Measurements from ENCODE around the gene TMEM185A.
"Not testable (repeated sequence)": the region's sequence is repeated elsewhere in the genome, so short reads cannot be mapped to it uniquely, and the experiment has no call there.

The TMEM185A gene

GRCh38 chrX:149631234-149632165 is at the start of gene TMEM185A:
TMEM185A (minus strand) TSS chrX:149631792; CDS start chrX:149631580, 212 bp downstream.
- DNase-seq (ENCODE audit: low read depth, low spot score), result peak; percentile 18
- no peaks in the 10 kb centered on the region for H3K36me3 ChIP-seq (ENCODE audit: control insufficient read depth, insufficient read depth, low read length)
- peak within 1 kb of the TSS; percentile 92 for H3K4me3 ChIP-seq (ENCODE audit: low read length)
- no peaks in the 10 kb centered on the region for H3K9me3 ChIP-seq (ENCODE audit: control insufficient read depth, insufficient read depth, low read length)
- no peak within 1 kb of the TSS for H3K27ac ChIP-seq (ENCODE audit: low read length)
- H3K4me1 ChIP-seq (ENCODE audit: control insufficient read depth, insufficient read depth, low read length), result no peaks in the 10 kb centered on the region
- peaks cover 2% of the 10 kb centered on the region; the same call in 1 of the 2 replicates for H3K27me3 ChIP-seq (ENCODE audit: control insufficient read depth, insufficient read depth, low read length)
- WGBS (ENCODE audit: insufficient coverage, insufficient read length), result no CpG with 5 or more reads among the region's 102 CpGs

- H3K27ac ChIP-seq (ENCODE audit: low read length), result no peak overlapping the region
- no peak overlapping the region for H3K4me3 ChIP-seq (ENCODE audit: low read length)
- no peaks in the 10 kb centered on the region for H3K9me3 ChIP-seq (ENCODE audit: control insufficient read depth, insufficient read depth, low read length)
- no peaks in the 10 kb centered on the region; the same call in 1 of the 2 replicates for H3K4me1 ChIP-seq (ENCODE audit: control insufficient read depth, insufficient read depth, low read length)
- H3K27me3 ChIP-seq (ENCODE audit: control insufficient read depth, insufficient read depth, low read length), result no peaks in the 10 kb centered on the region
- DNase-seq (ENCODE audit: low read depth, low spot score), result no peak
- no peaks in the 10 kb centered on the region for H3K36me3 ChIP-seq (ENCODE audit: control insufficient read depth, insufficient read depth, low read length)
- WGBS (ENCODE audit: insufficient coverage, insufficient read length), result no CpG with 5 or more reads among the region's 2 CpGs
Measured at GRCh38 chrX:149681182-149681581, 49.6 kb upstream of the TMEM185A start.

GRCh38 chrX:149679164-149679678 is 47.6 kb upstream of the TMEM185A start:
- not testable (repeated sequence) for H3K27me3 ChIP-seq (ENCODE audit: control insufficient read depth, insufficient read depth, low read length); H3K36me3 ChIP-seq (ENCODE audit: control insufficient read depth, insufficient read depth, low read length); H3K27ac ChIP-seq (ENCODE audit: low read length); H3K4me3 ChIP-seq (ENCODE audit: low read length); H3K4me1 ChIP-seq (ENCODE audit: control insufficient read depth, insufficient read depth, low read length); DNase-seq (ENCODE audit: low read depth, low spot score); H3K9me3 ChIP-seq (ENCODE audit: control insufficient read depth, insufficient read depth, low read length)
- no CpG with 5 or more reads among the region's 4 CpGs for WGBS (ENCODE audit: insufficient coverage, insufficient read length)

GRCh38 chrX:149675554-149675953 is 44.0 kb upstream of the TMEM185A start:
- no CpG with 5 or more reads among the region's 8 CpGs for WGBS (ENCODE audit: insufficient coverage, insufficient read length)
- H3K36me3 ChIP-seq (ENCODE audit: control insufficient read depth, insufficient read depth, low read length); H3K27me3 ChIP-seq (ENCODE audit: control insufficient read depth, insufficient read depth, low read length); H3K4me1 ChIP-seq (ENCODE audit: control insufficient read depth, insufficient read depth, low read length); H3K4me3 ChIP-seq (ENCODE audit: low read length); DNase-seq (ENCODE audit: low read depth, low spot score); H3K27ac ChIP-seq (ENCODE audit: low read length); H3K9me3 ChIP-seq (ENCODE audit: control insufficient read depth, insufficient read depth, low read length): not testable (repeated sequence)

- not testable (repeated sequence) for H3K9me3 ChIP-seq (ENCODE audit: control insufficient read depth, insufficient read depth, low read length); H3K4me1 ChIP-seq (ENCODE audit: control insufficient read depth, insufficient read depth, low read length); H3K4me3 ChIP-seq (ENCODE audit: low read length); H3K36me3 ChIP-seq (ENCODE audit: control insufficient read depth, insufficient read depth, low read length); DNase-seq (ENCODE audit: low read depth, low spot score); H3K27ac ChIP-seq (ENCODE audit: low read length); H3K27me3 ChIP-seq (ENCODE audit: control insufficient read depth, insufficient read depth, low read length)
- no CpG with 5 or more reads among the region's 3 CpGs for WGBS (ENCODE audit: insufficient coverage, insufficient read length)
Measured at GRCh38 chrX:149675088-149675487, 43.5 kb upstream of the TMEM185A start.

GRCh38 chrX:149660613-149661012 is 29.0 kb upstream of the TMEM185A start:
- H3K4me1 ChIP-seq (ENCODE audit: control insufficient read depth, insufficient read depth, low read length); H3K27me3 ChIP-seq (ENCODE audit: control insufficient read depth, insufficient read depth, low read length); DNase-seq (ENCODE audit: low read depth, low spot score); H3K4me3 ChIP-seq (ENCODE audit: low read length); H3K27ac ChIP-seq (ENCODE audit: low read length); H3K36me3 ChIP-seq (ENCODE audit: control insufficient read depth, insufficient read depth, low read length); H3K9me3 ChIP-seq (ENCODE audit: control insufficient read depth, insufficient read depth, low read length): not testable (repeated sequence)
- no CpG with 5 or more reads among the region's 6 CpGs for WGBS (ENCODE audit: insufficient coverage, insufficient read length)

GRCh38 chrX:149656260-149656884 is 24.8 kb upstream of the TMEM185A start:
- H3K4me3 ChIP-seq (ENCODE audit: low read length); H3K27me3 ChIP-seq (ENCODE audit: control insufficient read depth, insufficient read depth, low read length); H3K36me3 ChIP-seq (ENCODE audit: control insufficient read depth, insufficient read depth, low read length); H3K4me1 ChIP-seq (ENCODE audit: control insufficient read depth, insufficient read depth, low read length); H3K27ac ChIP-seq (ENCODE audit: low read length); DNase-seq (ENCODE audit: low read depth, low spot score); H3K9me3 ChIP-seq (ENCODE audit: control insufficient read depth, insufficient read depth, low read length): not testable (repeated sequence)
- no CpG with 5 or more reads among the region's 5 CpGs for WGBS (ENCODE audit: insufficient coverage, insufficient read length)

- Histone ChIP-seq H3K27me3 (ENCODE audit: control insufficient read depth, insufficient read depth, low read length) (no peaks in the 10 kb centered on the region), H3K36me3 (ENCODE audit: control insufficient read depth, insufficient read depth, low read length) (no peaks in the 10 kb centered on the region), H3K4me1 (ENCODE audit: control insufficient read depth, insufficient read depth, low read length) (no peaks in the 10 kb centered on the region; the same call in 1 of the 2 replicates), H3K27ac (ENCODE audit: low read length) (no peak overlapping the region), H3K9me3 (ENCODE audit: control insufficient read depth, insufficient read depth, low read length) (no peaks in the 10 kb centered on the region), H3K4me3 (ENCODE audit: low read length) (no peak overlapping the region)
- DNase-seq (ENCODE audit: low read depth, low spot score), result no peak
- WGBS (ENCODE audit: insufficient coverage, insufficient read length), result no CpG with 5 or more reads among the region's 16 CpGs
Measured at GRCh38 chrX:149652232-149652981, 20.8 kb upstream of the TMEM185A start.

- no peaks in the 10 kb centered on the region; the same call in 1 of the 2 replicates for H3K4me1 ChIP-seq (ENCODE audit: control insufficient read depth, insufficient read depth, low read length)
- no peaks in the 10 kb centered on the region for H3K27me3 ChIP-seq (ENCODE audit: control insufficient read depth, insufficient read depth, low read length)
- H3K27ac ChIP-seq (ENCODE audit: low read length), result no peak overlapping the region
- no peaks in the 10 kb centered on the region for H3K36me3 ChIP-seq (ENCODE audit: control insufficient read depth, insufficient read depth, low read length)
- H3K9me3 ChIP-seq (ENCODE audit: control insufficient read depth, insufficient read depth, low read length), result no peaks in the 10 kb centered on the region
- no peak overlapping the region for H3K4me3 ChIP-seq (ENCODE audit: low read length)
- WGBS (ENCODE audit: insufficient coverage, insufficient read length), result no CpG with 5 or more reads among the region's 5 CpGs
- no peak for DNase-seq (ENCODE audit: low read depth, low spot score)
Measured at GRCh38 chrX:149650162-149650561, 18.6 kb upstream of the TMEM185A start.

GRCh38 chrX:149648932-149649331 is 17.3 kb upstream of the TMEM185A start:
- DNase-seq (ENCODE audit: low read depth, low spot score), result no peak
- Histone ChIP-seq H3K27ac (ENCODE audit: low read length) (no peak overlapping the region), H3K9me3 (ENCODE audit: control insufficient read depth, insufficient read depth, low read length) (no peaks in the 10 kb centered on the region), H3K27me3 (ENCODE audit: control insufficient read depth, insufficient read depth, low read length) (no peaks in the 10 kb centered on the region), H3K4me1 (ENCODE audit: control insufficient read depth, insufficient read depth, low read length) (no peaks in the 10 kb centered on the region; the same call in 1 of the 2 replicates), H3K36me3 (ENCODE audit: control insufficient read depth, insufficient read depth, low read length) (no peaks in the 10 kb centered on the region), H3K4me3 (ENCODE audit: low read length) (no peak overlapping the region)
- WGBS (ENCODE audit: insufficient coverage, insufficient read length), result no CpG with 5 or more reads among the region's 1 CpG
